Fibroblast of lung (primary cell): ENCODE measurements around the gene KLHL26.

Experiments used
- EZH2 ChIP-seq: IDR thresholded peaks from 2 replicates; pipeline ENCODE4 v1.5.1; 2012; ENCODE audit warnings: low read length, control low read depth, mild to moderate bottlenecking; ENCODE audit errors: missing control alignments
- TF ChIP-seq, protein P1 (sequence below), 2 donors: IDR thresholded peaks in 1 of 2; conservative IDR thresholded peaks in 1 of 2; 1 replicate in 1 of 2; 2 replicates in 1 of 2; pipeline ENCODE4 v1.5.1; 2011 to 2012; ENCODE audit warnings: low read length in 2 of 2, control low read depth in 1 of 2, inconsistent platforms in 1 of 2, low read depth in 1 of 2, mild to moderate bottlenecking in 1 of 2

DNA sequence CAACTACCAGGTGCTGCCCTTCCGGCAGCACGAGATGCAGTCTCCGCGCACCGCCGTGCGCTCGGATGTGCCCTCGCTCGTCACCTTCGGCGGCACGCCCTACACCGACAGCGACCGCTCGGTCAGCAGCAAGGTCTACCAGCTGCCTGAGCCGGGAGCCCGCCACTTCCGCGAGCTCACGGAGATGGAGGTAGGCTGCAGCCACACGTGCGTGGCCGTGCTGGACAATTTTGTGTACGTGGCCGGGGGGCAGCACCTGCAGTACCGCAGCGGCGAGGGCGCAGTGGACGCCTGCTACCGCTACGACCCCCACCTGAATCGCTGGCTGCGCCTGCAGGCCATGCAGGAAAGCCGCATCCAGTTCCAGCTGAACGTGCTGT, 31.4 kb downstream of the KLHL26 start:
- TF ChIP-seq, protein P1, sequence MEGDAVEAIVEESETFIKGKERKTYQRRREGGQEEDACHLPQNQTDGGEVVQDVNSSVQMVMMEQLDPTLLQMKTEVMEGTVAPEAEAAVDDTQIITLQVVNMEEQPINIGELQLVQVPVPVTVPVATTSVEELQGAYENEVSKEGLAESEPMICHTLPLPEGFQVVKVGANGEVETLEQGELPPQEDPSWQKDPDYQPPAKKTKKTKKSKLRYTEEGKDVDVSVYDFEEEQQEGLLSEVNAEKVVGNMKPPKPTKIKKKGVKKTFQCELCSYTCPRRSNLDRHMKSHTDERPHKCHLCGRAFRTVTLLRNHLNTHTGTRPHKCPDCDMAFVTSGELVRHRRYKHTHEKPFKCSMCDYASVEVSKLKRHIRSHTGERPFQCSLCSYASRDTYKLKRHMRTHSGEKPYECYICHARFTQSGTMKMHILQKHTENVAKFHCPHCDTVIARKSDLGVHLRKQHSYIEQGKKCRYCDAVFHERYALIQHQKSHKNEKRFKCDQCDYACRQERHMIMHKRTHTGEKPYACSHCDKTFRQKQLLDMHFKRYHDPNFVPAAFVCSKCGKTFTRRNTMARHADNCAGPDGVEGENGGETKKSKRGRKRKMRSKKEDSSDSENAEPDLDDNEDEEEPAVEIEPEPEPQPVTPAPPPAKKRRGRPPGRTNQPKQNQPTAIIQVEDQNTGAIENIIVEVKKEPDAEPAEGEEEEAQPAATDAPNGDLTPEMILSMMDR (conservative IDR thresholded peaks at IDR 0.05 in 1 of 2, IDR thresholded peaks at IDR 0.05 in 1 of 2; ENCODE audit: low read depth in 1 of 2, low read length in 2 of 2), result no peak
- no peak for TF ChIP-seq EZH2
